HepG2 (cell line): ENCODE results near the gene TRIM37. TPM values are rescaled to one million over a fixed set of nuclear protein-coding genes. Genes with fewer than 3 reads are reported as not detected.

ENCODE experiments used
- ATAC-seq: fragments of 200-7000 bp; cut with Tn5 transposase; 3 replicates; pipeline ENCODE4 v1.9.1; 2020; ENCODE audit warnings: mild to moderate bottlenecking, moderate library complexity
- BruUV-seq: library from RNA; stranded (reverse); fragments of 400-500 nt; replicated peaks from 2 replicates; lab custom pipeline; 2021; lab: Mats Ljungman, UMichigan
- CTCF ChIA-PET: fragments of 300-600 bp; formaldehyde crosslinking; extraction: SDS; loops from one replicate; lab custom pipeline; 2021; ENCODE audit warnings: low total read pairs, inconsistent platforms, low intra/inter-chr PET ratio; lab: Yijun Ruan, JAX
- POLR2A ChIA-PET: fragments of 350-600 bp; sonication (Branson Sonifier 250); formaldehyde crosslinking; loops from one replicate; lab custom pipeline; 2020; ENCODE audit warnings: antibody characterized with exemption, inconsistent platforms; lab: Yijun Ruan, JAX
- DNase-seq: peaks from one replicate; pipeline ENCODE4 v3.0.0-alpha.2; 2015; ENCODE audit warnings: low spot score
- FAIRE-seq: peaks from 3 replicates; lab custom pipeline; 2011; peaks lifted over from hg19 to GRCh38; lab: Jason Lieb, UNC
- H2AFZ ChIP-seq: one replicate; pipeline ENCODE4 v1.6.1; 2011; ENCODE audit warnings: low read length, inconsistent platforms
- H3K27ac ChIP-seq: fragments of 300-600 bp; 3 replicates; pipeline ENCODE4 v1.8.0; 2011; ENCODE audit warnings: mixed run types, mild to moderate bottlenecking, mixed read lengths, low read length, inconsistent platforms; ENCODE audit not compliant: insufficient read depth; ENCODE audit errors: extremely low read length
- H3K27me3 ChIP-seq, 2 experiments: fragments of 200-600 bp in 1 of 2; 2 replicates in 1 of 2; 3 replicates in 1 of 2; pipeline versions ENCODE4 v1.6.0 to v1.8.0; 2011; ENCODE audit warnings: low read length in 2 of 2, mild to moderate bottlenecking in 2 of 2, moderate library complexity in 2 of 2, inconsistent platforms in 1 of 2; ENCODE audit not compliant: insufficient read depth in 2 of 2, control insufficient read depth in 1 of 2
- H3K36me3 ChIP-seq, 2 experiments: fragments of 200-600 bp in 1 of 2; replicated peaks in 1 of 2; 2 replicates in 1 of 2; 3 replicates in 1 of 2; pipeline versions ENCODE4 v1.5.1 to v1.8.0; 2011; ENCODE audit warnings: low read length in 2 of 2, inconsistent platforms in 1 of 2; ENCODE audit not compliant: insufficient read depth in 2 of 2, control insufficient read depth in 1 of 2
- H3K4me1 ChIP-seq: 2 replicates; pipeline ENCODE4 v1.5.1; 2012; ENCODE audit warnings: low read length, inconsistent platforms; ENCODE audit not compliant: insufficient read depth
- H3K4me2 ChIP-seq: 2 replicates; pipeline ENCODE4 v1.6.0; 2011; ENCODE audit warnings: low read depth, low read length, inconsistent platforms
- H3K4me3 ChIP-seq, 3 experiments: fragments of 200-600 bp in 1 of 3; sonication (generic), shearing (Covaris generic) in 1 of 3; replicated peaks in 1 of 3; 2 replicates each; pipeline ENCODE4 v1.5.1; 2011 to 2016; ENCODE audit warnings: low read length in 3 of 3, inconsistent platforms in 2 of 3, low read depth in 2 of 3, mild to moderate bottlenecking in 2 of 3, control low read depth in 1 of 3, mixed read lengths in 1 of 3; ENCODE audit not compliant: insufficient read depth in 1 of 3
- H3K79me2 ChIP-seq: one replicate; pipeline ENCODE4 v1.6.1; 2011; ENCODE audit warnings: low read length, inconsistent platforms; ENCODE audit not compliant: insufficient read depth
- H3K9ac ChIP-seq: 2 replicates; pipeline ENCODE4 v1.6.0; 2011; ENCODE audit warnings: mild to moderate bottlenecking, low read depth, low read length, inconsistent platforms; ENCODE audit not compliant: insufficient read depth
- H3K9me3 ChIP-seq: 2 replicates; pipeline ENCODE4 v1.5.1; 2012; ENCODE audit warnings: mild to moderate bottlenecking, low read length
- H4K20me1 ChIP-seq: 2 replicates; pipeline ENCODE4 v1.6.0; 2011; ENCODE audit warnings: inconsistent platforms, mild to moderate bottlenecking, low read length, moderate library complexity; ENCODE audit not compliant: insufficient read depth
- HDAC1 ChIP-seq: sonication (generic); formaldehyde crosslinking; IDR thresholded peaks from 2 replicates; pipeline ENCODE4 v1.5.1; 2020; ENCODE audit warnings: mild to moderate bottlenecking, missing genetic modification reagents
- HIC2 ChIP-seq: sonication (generic); formaldehyde crosslinking; IDR thresholded peaks from 2 replicates; pipeline ENCODE4 v1.9.0; 2022; ENCODE audit warnings: low read depth, missing genetic modification reagents
- KAT2B ChIP-seq: fragments of 150-350 bp; IDR thresholded peaks from 2 replicates; pipeline ENCODE4 v1.6.1; 2014; ENCODE audit warnings: low read depth, low read length, borderline replicate concordance
- MBD4 ChIP-seq: IDR thresholded peaks from 2 replicates; pipeline ENCODE4 v1.6.1; 2012; ENCODE audit warnings: low read length, inconsistent platforms, borderline replicate concordance
- MLX ChIP-seq: IDR thresholded peaks from 2 replicates; pipeline ENCODE4 v1.6.1; 2016
- NFKBIZ ChIP-seq: IDR thresholded peaks from 2 replicates; pipeline ENCODE4 v1.6.1; 2018; ENCODE audit warnings: missing genetic modification reagents, missing compliant biosample characterization
- RNF2 ChIP-seq: fragments of 450-650 bp; conservative IDR thresholded peaks from 2 replicates; pipeline ENCODE4 v1.6.1; 2016; ENCODE audit warnings: low read depth
- SRSF9 ChIP-seq: fragments of 200-400 bp; formaldehyde crosslinking; IDR thresholded peaks from 2 replicates; pipeline ENCODE4 v1.6.1; 2018; ENCODE audit warnings: borderline replicate concordance, mild to moderate bottlenecking, low read depth, low read length; ENCODE audit not compliant: insufficient read depth, poor library complexity, severe bottlenecking
- TFDP1 ChIP-seq: IDR thresholded peaks from 2 replicates; pipeline ENCODE4 v1.6.1; 2016; ENCODE audit warnings: missing compliant biosample characterization, missing genetic modification reagents, borderline replicate concordance
- ZNF275 ChIP-seq: sonication (generic); formaldehyde crosslinking; IDR thresholded peaks from 2 replicates; pipeline ENCODE4 v1.8.0; 2022; ENCODE audit warnings: missing genetic modification reagents, mild to moderate bottlenecking, inconsistent platforms, borderline replicate concordance
- ZNF329 ChIP-seq: sonication (generic); formaldehyde crosslinking; IDR thresholded peaks from 2 replicates; pipeline ENCODE4 v1.9.0; 2021; ENCODE audit warnings: low read depth, mild to moderate bottlenecking, missing genetic modification reagents
- ZNF414 ChIP-seq: sonication (generic); formaldehyde crosslinking; IDR thresholded peaks from 2 replicates; pipeline ENCODE4 v1.5.0; 2020; ENCODE audit warnings: missing genetic modification reagents
- ZNF552 ChIP-seq: sonication (generic); formaldehyde crosslinking; IDR thresholded peaks from 2 replicates; pipeline ENCODE4 v1.9.0; 2022; ENCODE audit warnings: missing genetic modification reagents, mild to moderate bottlenecking, borderline replicate concordance
- ZNF577 ChIP-seq: sonication (generic); formaldehyde crosslinking; IDR thresholded peaks from 2 replicates; pipeline ENCODE4 v1.4.0; 2020; ENCODE audit warnings: mild to moderate bottlenecking, low read depth, missing genetic modification reagents, borderline replicate concordance
- in situ Hi-C: cut with HindIII; loops from 2 replicates; pipeline ENCODE4 v1.10.0; 2017; ENCODE audit warnings: low pct_unique_long_range_greater_than_20kb; ENCODE audit not compliant: extremely low pct_ligation_motif_present
- intact Hi-C: fragments of 100-400 bp; cut with micrococcal nuclease; formaldehyde crosslinking; loops from one replicate; pipeline ENCODE4 v1.10.0; 2022; ENCODE audit not compliant: unreplicated experiment
- polyA plus RNA-seq, 8 experiments: library from polyadenylated mRNA; depleted of rRNA in 3 of 8; stranded (reverse) in 7 of 8; unstranded in 1 of 8; fragments of >200 nt; fragmentation: Illumina TruSeq in 4 of 8; extraction: Trizol in 4 of 8; gene quantifications; 2 replicates each; pipeline versions ENCODE4 v1.2.1 to v1.2.3, GENCODE V29; 2011 to 2016; ENCODE audit warnings: low read depth in 4 of 8, missing spikeins in 1 of 8, mixed read lengths in 1 of 8; ENCODE audit not compliant: insufficient read depth in 1 of 8
- total RNA-seq, 5 experiments: library from RNA; depleted of rRNA; stranded (reverse); fragments of >200 nt; fragmentation: Illumina TruSeq; extraction: Trizol; gene quantifications; 2 replicates each; pipeline ENCODE4 v1.2.3, GENCODE V29; 2016; ENCODE audit warnings: low read depth in 1 of 5

TRIM37 gene
- total and polyA plus RNA-seq, 2 of the 13 experiments (the other 11 are each of a cell fraction or from before 2014, with no cell fraction given) = 12.4 to 39.1 TPM

DNA sequence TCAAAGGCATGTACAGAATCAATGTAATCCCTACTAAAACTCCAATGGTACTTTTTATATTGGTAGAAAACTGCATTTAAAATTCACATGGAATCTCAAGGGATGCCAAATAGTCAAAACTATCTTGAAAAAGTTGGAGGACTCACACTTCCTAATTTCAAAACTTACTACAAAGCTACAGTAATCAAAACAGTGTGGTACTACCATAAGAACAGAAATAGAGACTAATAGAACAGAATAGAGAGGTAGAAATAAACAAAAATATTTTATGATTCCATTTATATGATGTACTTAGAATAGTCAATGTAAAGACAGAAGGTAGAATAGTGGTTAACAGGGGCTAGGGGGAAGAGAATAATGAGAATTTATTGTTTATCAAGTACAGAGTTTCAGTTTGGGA, 8.8 kb downstream of the TRIM37 start:
- Histone ChIP-seq H3K4me1 (peaks cover 13% of the 10 kb centered on the region), H3K27me3 (no peaks in the 10 kb centered on the region), H3K9me3 (no peaks in the 10 kb centered on the region), H2AFZ (no peak overlapping the region), H3K4me2 (no peak overlapping the region), H3K4me3 (no peak overlapping the region), H3K9ac (no peak overlapping the region), H3K27ac (no peak overlapping the region), H4K20me1 (no peaks in the 10 kb centered on the region), H3K36me3 (peaks cover 0 to 18% of the 10 kb centered on the region in 2 experiments; a peak in 2 of 5 replicates), H3K79me2 (peaks cover 11% of the 10 kb centered on the region)
- in situ Hi-C loops = no loop called here
- POLR2A ChIA-PET = no interaction called here
- no peak for FAIRE-seq
- no peak for ATAC-seq
- intact Hi-C loops = no loop called here
- no peak for DNase-seq
- BruUV-seq = no TSS peak
- CTCF ChIA-PET = no interaction called here
- no peak for TF ChIP-seq MBD4
- no peak for TF ChIP-seq KAT2B
- no peak for TF ChIP-seq ZNF552 (CRISPR knock-in tag)
- TF ChIP-seq HIC2 = no peak
- TF ChIP-seq NFKBIZ (CRISPR knock-in tag) = no peak
- no peak for TF ChIP-seq ZNF275 (CRISPR knock-in tag)
- no peak for TF ChIP-seq TFDP1
- no peak for TF ChIP-seq ZNF577 (CRISPR knock-in tag)
- no peak for TF ChIP-seq SRSF9
- no peak for TF ChIP-seq MLX (CRISPR knock-in tag)
- TF ChIP-seq HDAC1 (CRISPR knock-in tag) = no peak
- TF ChIP-seq ZNF329 (CRISPR knock-in tag) = no peak
- no peak for TF ChIP-seq RNF2
- TF ChIP-seq ZNF414 = no peak
